PC-3 (cell line): Measurements from ENCODE around the gene IFI44. TPM values are rescaled to one million over a fixed set of nuclear protein-coding genes. Genes with fewer than 3 reads are reported as not detected.

Source experiments
- ATAC-seq: fragments of 200-7000 bp; cut with Tn5 transposase; 2 replicates; pipeline ENCODE4 v1.9.1; 2020; ENCODE audit warnings: mild to moderate bottlenecking, moderate library complexity
- BruUV-seq: library from RNA; stranded (reverse); fragments of 400-500 nt; replicated peaks from 2 replicates; lab custom pipeline; 2021; lab: Mats Ljungman, UMichigan
- CTCF ChIA-PET: fragments of 300-600 bp; sonication (Branson Sonifier 250); formaldehyde crosslinking; loops from one replicate; lab custom pipeline; 2022; ENCODE audit warnings: antibody characterized with exemption; lab: Charles Lee
- POLR2A ChIA-PET: fragments of 300-600 bp; sonication (Branson Sonifier 250); formaldehyde crosslinking; loops from one replicate; lab custom pipeline; 2022; ENCODE audit warnings: antibody characterized with exemption; ENCODE audit not compliant: unreplicated experiment; lab: Charles Lee
- DNase-seq: peaks from one replicate; pipeline ENCODE4 v3.0.0-alpha.2; 2015
- H2AFZ ChIP-seq: fragments of 300-600 bp; sonication (generic); 2 replicates; pipeline ENCODE4 v1.6.0; 2016; ENCODE audit warnings: antibody characterized with exemption, low read length
- H3F3A ChIP-seq: fragments of 300-600 bp; sonication (generic); one replicate; pipeline ENCODE4 v1.6.0; 2017; ENCODE audit warnings: antibody characterized with exemption, low read length, control low read depth, mild to moderate bottlenecking; ENCODE audit not compliant: unreplicated experiment
- H3K27ac ChIP-seq: fragments of 300-600 bp; sonication (generic); 2 replicates; pipeline ENCODE4 v1.5.1; 2016; ENCODE audit warnings: mild to moderate bottlenecking, low read length
- H3K27me3 ChIP-seq: fragments of 300-600 bp; sonication (generic); 2 replicates; pipeline ENCODE4 v1.6.1; 2016; ENCODE audit warnings: low read length, mixed read lengths
- H3K36me3 ChIP-seq: fragments of 300-600 bp; sonication (generic); 2 replicates; pipeline ENCODE4 v1.6.1; 2016; ENCODE audit warnings: low read depth, mixed run types, low read length, mixed read lengths
- H3K4me1 ChIP-seq: fragments of 300-600 bp; sonication (generic); 2 replicates; pipeline ENCODE4 v1.5.1; 2016; ENCODE audit warnings: low read length; ENCODE audit not compliant: insufficient read depth
- H3K4me2 ChIP-seq: fragments of 300-600 bp; sonication (generic); 2 replicates; pipeline ENCODE4 v1.6.0; 2016; ENCODE audit warnings: low read length
- H3K4me3 ChIP-seq: fragments of 300-600 bp; sonication (generic); 2 replicates; pipeline ENCODE4 v1.5.1; 2016; ENCODE audit warnings: mild to moderate bottlenecking, low read length, mixed read lengths
- H3K79me2 ChIP-seq: fragments of 300-600 bp; sonication (generic); 2 replicates; pipeline ENCODE4 v1.6.1; 2017; ENCODE audit warnings: low read length, mixed read lengths
- H3K9ac ChIP-seq: fragments of 300-600 bp; sonication (generic); 2 replicates; pipeline ENCODE4 v1.6.0; 2016; ENCODE audit warnings: mild to moderate bottlenecking, low read length
- H3K9me2 ChIP-seq: fragments of 300-600 bp; sonication (generic); replicated peaks from 2 replicates; pipeline ENCODE4 v1.6.1; 2016; ENCODE audit warnings: mixed run types, low read length, mixed read lengths
- H3K9me3 ChIP-seq: fragments of 300-600 bp; sonication (generic); 2 replicates; pipeline ENCODE4 v1.6.1; 2016; ENCODE audit warnings: low read length, mixed read lengths
- H4K20me1 ChIP-seq: fragments of 300-600 bp; sonication (generic); 2 replicates; pipeline ENCODE4 v1.6.1; 2016; ENCODE audit warnings: low read length, mixed read lengths
- CTCF ChIP-seq: fragments of 300-600 bp; sonication (generic); conservative IDR thresholded peaks from 2 replicates; pipeline ENCODE4 v1.5.1; 2017; ENCODE audit warnings: antibody characterized with exemption, low read depth, mild to moderate bottlenecking, low read length
- EZH2 ChIP-seq: fragments of 300-600 bp; sonication (generic); IDR thresholded peaks from one replicate; pipeline ENCODE4 v1.6.1; 2017; ENCODE audit warnings: antibody characterized with exemption, mild to moderate bottlenecking, low read length; ENCODE audit not compliant: unreplicated experiment
- EZH2phosphoT487 ChIP-seq: fragments of 300-600 bp; sonication (generic); IDR thresholded peaks from 2 replicates; pipeline ENCODE4 v1.6.1; 2018; ENCODE audit warnings: mild to moderate bottlenecking, antibody characterized with exemption, low read length, borderline replicate concordance
- intact Hi-C: fragments of 100-400 bp; cut with micrococcal nuclease; formaldehyde crosslinking; loops from 2 replicates; pipeline ENCODE4 v1.9.0; 2023
- total RNA-seq: library from RNA; depleted of rRNA; stranded (reverse); fragments of >200 nt; gene quantifications from 2 replicates; pipeline ENCODE4 v1.2.3, GENCODE V29; 2014

Gene IFI44
- total RNA-seq, 1 experiment from 2014 or later = 10.4 TPM

GRCh38 chr1:78703806-78704205 is 54.2 kb downstream of the IFI44 start:
- no peak for ATAC-seq

GRCh38 chr1:78712467-78713051 is 62.9 kb downstream of the IFI44 start:
- no peaks in the 10 kb centered on the region for H3F3A ChIP-seq
- no peaks in the 10 kb centered on the region for H3K79me2 ChIP-seq
- H3K9ac ChIP-seq = no peak overlapping the region
- ChIA-PET POLR2A (no interaction called here), CTCF (no interaction called here)
- no peak overlapping the region for H3K4me3 ChIP-seq
- H3K9me2 ChIP-seq = no peaks in the 10 kb centered on the region
- BruUV-seq = no TSS peak
- H3K27me3 ChIP-seq = no peaks in the 10 kb centered on the region
- H2AFZ ChIP-seq = no peak overlapping the region
- no peak overlapping the region for H3K27ac ChIP-seq
- TF ChIP-seq CTCF = no peak
- TF ChIP-seq EZH2 = no peak
- no peak for TF ChIP-seq EZH2phosphoT487
- H3K4me2 ChIP-seq = no peak overlapping the region
- no peak for ATAC-seq
- no peaks in the 10 kb centered on the region for H3K4me1 ChIP-seq
- intact Hi-C loops = no loop called here
- no peaks in the 10 kb centered on the region for H3K36me3 ChIP-seq
- no peaks in the 10 kb centered on the region for H4K20me1 ChIP-seq
- no peak for DNase-seq
- H3K9me3 ChIP-seq = no peaks in the 10 kb centered on the region

More at GRCh38 chr1:78703806-78704205, 54.2 kb downstream of the IFI44 start:
- CTCF ChIA-PET = no interaction called here
- Histone ChIP-seq H3K9ac (no peak overlapping the region), H3K4me2 (no peak overlapping the region), H3K4me1 (no peaks in the 10 kb centered on the region), H3K4me3 (no peak overlapping the region), H2AFZ (no peak overlapping the region), H3K9me3 (no peaks in the 10 kb centered on the region), H3K79me2 (no peaks in the 10 kb centered on the region), H3K27me3 (no peaks in the 10 kb centered on the region), H3F3A (no peaks in the 10 kb centered on the region), H3K36me3 (no peaks in the 10 kb centered on the region), H4K20me1 (no peaks in the 10 kb centered on the region), H3K9me2 (no peaks in the 10 kb centered on the region), H3K27ac (no peak overlapping the region)
- intact Hi-C loops = no loop called here
- no TSS peak for BruUV-seq
- DNase-seq = no peak
- TF ChIP-seq EZH2phosphoT487 = no peak
- no peak for TF ChIP-seq EZH2
- no peak for TF ChIP-seq CTCF
- POLR2A ChIA-PET = no interaction called here

- no peaks in the 10 kb centered on the region for H3K9me2 ChIP-seq
- POLR2A ChIA-PET = no interaction called here
Measured at GRCh38 chr1:78713297-78713696, 63.7 kb downstream of the IFI44 start.

More at GRCh38 chr1:78713297-78713696, 63.7 kb downstream of the IFI44 start:
- Histone ChIP-seq H3K4me2 (no peak overlapping the region), H3K27me3 (no peaks in the 10 kb centered on the region), H4K20me1 (no peaks in the 10 kb centered on the region), H3F3A (no peaks in the 10 kb centered on the region), H3K27ac (no peak overlapping the region), H3K4me3 (no peak overlapping the region), H3K79me2 (no peaks in the 10 kb centered on the region), H2AFZ (no peak overlapping the region), H3K36me3 (no peaks in the 10 kb centered on the region), H3K4me1 (no peaks in the 10 kb centered on the region), H3K9me3 (no peaks in the 10 kb centered on the region), H3K9ac (no peak overlapping the region)
- no peak for TF ChIP-seq EZH2phosphoT487
- no peak for TF ChIP-seq EZH2
- TF ChIP-seq CTCF = no peak
- BruUV-seq = no TSS peak
- no peak for DNase-seq
- intact Hi-C loops = no loop called here
- ATAC-seq = no peak
- CTCF ChIA-PET = no interaction called here
